ENCODE measurements around the gene CAB39.

DNA sequence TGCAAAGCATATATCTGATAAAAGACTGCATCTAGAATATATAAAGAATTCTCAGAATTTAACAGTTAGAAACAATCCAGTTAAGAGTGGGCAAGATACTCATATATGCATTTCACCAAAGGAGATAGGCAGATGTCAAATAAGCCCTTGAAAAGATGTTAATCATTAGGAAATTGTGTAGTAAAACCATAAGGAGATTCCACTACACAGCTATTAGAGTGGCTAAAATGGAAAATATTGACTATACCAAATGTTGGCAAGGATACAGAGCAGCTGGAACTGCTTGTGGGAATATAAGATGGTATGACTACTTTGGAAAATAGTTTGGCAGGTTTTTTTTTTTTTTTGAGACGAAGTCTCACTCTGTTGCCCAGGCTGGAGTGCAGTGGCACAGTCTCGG, 59.5 kb downstream of the CAB39 start:
- TF ChIP-seq, protein P1, sequence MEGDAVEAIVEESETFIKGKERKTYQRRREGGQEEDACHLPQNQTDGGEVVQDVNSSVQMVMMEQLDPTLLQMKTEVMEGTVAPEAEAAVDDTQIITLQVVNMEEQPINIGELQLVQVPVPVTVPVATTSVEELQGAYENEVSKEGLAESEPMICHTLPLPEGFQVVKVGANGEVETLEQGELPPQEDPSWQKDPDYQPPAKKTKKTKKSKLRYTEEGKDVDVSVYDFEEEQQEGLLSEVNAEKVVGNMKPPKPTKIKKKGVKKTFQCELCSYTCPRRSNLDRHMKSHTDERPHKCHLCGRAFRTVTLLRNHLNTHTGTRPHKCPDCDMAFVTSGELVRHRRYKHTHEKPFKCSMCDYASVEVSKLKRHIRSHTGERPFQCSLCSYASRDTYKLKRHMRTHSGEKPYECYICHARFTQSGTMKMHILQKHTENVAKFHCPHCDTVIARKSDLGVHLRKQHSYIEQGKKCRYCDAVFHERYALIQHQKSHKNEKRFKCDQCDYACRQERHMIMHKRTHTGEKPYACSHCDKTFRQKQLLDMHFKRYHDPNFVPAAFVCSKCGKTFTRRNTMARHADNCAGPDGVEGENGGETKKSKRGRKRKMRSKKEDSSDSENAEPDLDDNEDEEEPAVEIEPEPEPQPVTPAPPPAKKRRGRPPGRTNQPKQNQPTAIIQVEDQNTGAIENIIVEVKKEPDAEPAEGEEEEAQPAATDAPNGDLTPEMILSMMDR (IDR thresholded peaks at IDR 0.05), result no peak
- TF ChIP-seq POLR2A (IDR thresholded peaks at IDR 0.05) (no peak), POLR2AphosphoS5 (IDR thresholded peaks at IDR 0.05) (no peak)
